ENCODE data around the gene DUT. TPM values are rescaled to one million over a fixed set of nuclear protein-coding genes. Genes with fewer than 3 reads are reported as not detected.
A peak's percentile ranks its signal among the peaks of the same experiment; 100 is the strongest.
"Not testable (repeated sequence)": the region's sequence is repeated elsewhere in the genome, so short reads cannot be mapped to it uniquely, and the experiment has no call there.

Gene DUT
- total RNA-seq, 1 donor from 2014 or later, result 244 TPM

- DNase-seq (ENCODE audit: low spot score), result no peak
- peaks cover 12% of the 10 kb centered on the region for H3K27me3 Mint-ChIP-seq (ENCODE audit: insufficient read depth)
- H3K36me3 Mint-ChIP-seq (ENCODE audit: low read depth), result no peaks in the 10 kb centered on the region
- intact Hi-C loops (cut with micrococcal nuclease), result no loop called here
- no peak overlapping the region for H3K27ac Mint-ChIP-seq
- H3K4me1 Mint-ChIP-seq (ENCODE audit: low read depth), result no peaks in the 10 kb centered on the region
- H3K4me3 Mint-ChIP-seq, result no peak overlapping the region
- H3K9me3 Mint-ChIP-seq, result no peaks in the 10 kb centered on the region
Measured at GRCh38 chr15:48307586-48307985, 23.6 kb upstream of the DUT start.

GRCh38 chr15:48309740-48310139 is 21.5 kb upstream of the DUT start:
- H3K4me3 Mint-ChIP-seq, result no peak overlapping the region
- no peak for DNase-seq (ENCODE audit: low spot score)
- H3K36me3 Mint-ChIP-seq (ENCODE audit: low read depth), result no peaks in the 10 kb centered on the region
- no peak overlapping the region for H3K27ac Mint-ChIP-seq
- H3K27me3 Mint-ChIP-seq (ENCODE audit: insufficient read depth), result peaks cover 12% of the 10 kb centered on the region
- intact Hi-C loops (cut with micrococcal nuclease), result no loop called here
- no peaks in the 10 kb centered on the region for H3K4me1 Mint-ChIP-seq (ENCODE audit: low read depth)
- H3K9me3 Mint-ChIP-seq, result no peaks in the 10 kb centered on the region

GRCh38 chr15:48313216-48313615 is 18.0 kb upstream of the DUT start:
- intact Hi-C loops (cut with micrococcal nuclease), result no loop called here
- no peak overlapping the region for H3K4me3 Mint-ChIP-seq
- no peak for DNase-seq (ENCODE audit: low spot score)

GRCh38 chr15:48315041-48315440 is 16.2 kb upstream of the DUT start:
- H3K27ac Mint-ChIP-seq, result no peak overlapping the region
- intact Hi-C loops (cut with micrococcal nuclease), result no loop called here
- H3K36me3 Mint-ChIP-seq (ENCODE audit: low read depth), result no peaks in the 10 kb centered on the region
- no peaks in the 10 kb centered on the region for H3K4me1 Mint-ChIP-seq (ENCODE audit: low read depth)
- H3K9me3 Mint-ChIP-seq, result no peaks in the 10 kb centered on the region
- DNase-seq (ENCODE audit: low spot score), result no peak
- H3K27me3 Mint-ChIP-seq (ENCODE audit: insufficient read depth), result peaks cover 13% of the 10 kb centered on the region
- H3K4me3 Mint-ChIP-seq, result no peak overlapping the region

More at GRCh38 chr15:48313216-48313615, 18.0 kb upstream of the DUT start:
- Mint-ChIP-seq H3K4me1 (ENCODE audit: low read depth) (no peaks in the 10 kb centered on the region), H3K27ac (no peak overlapping the region), H3K9me3 (no peaks in the 10 kb centered on the region), H3K27me3 (ENCODE audit: insufficient read depth) (peaks cover 10% of the 10 kb centered on the region), H3K36me3 (ENCODE audit: low read depth) (no peaks in the 10 kb centered on the region)

GRCh38 chr15:48317221-48317620 is 14.0 kb upstream of the DUT start:
- Mint-ChIP-seq H3K27ac (no peak overlapping the region), H3K4me1 (ENCODE audit: low read depth) (no peaks in the 10 kb centered on the region), H3K9me3 (no peaks in the 10 kb centered on the region), H3K4me3 (no peak overlapping the region), H3K27me3 (ENCODE audit: insufficient read depth) (peaks cover 10% of the 10 kb centered on the region), H3K36me3 (ENCODE audit: low read depth) (no peaks in the 10 kb centered on the region)
- intact Hi-C loops (cut with micrococcal nuclease), result no loop called here
- no peak for DNase-seq (ENCODE audit: low spot score)

- Mint-ChIP-seq H3K9me3 (no peaks in the 10 kb centered on the region), H3K36me3 (ENCODE audit: low read depth) (no peaks in the 10 kb centered on the region), H3K4me3 (no peak overlapping the region), H3K4me1 (ENCODE audit: low read depth) (no peaks in the 10 kb centered on the region), H3K27ac (no peak overlapping the region), H3K27me3 (ENCODE audit: insufficient read depth) (peaks cover 10% of the 10 kb centered on the region)
- intact Hi-C loops (cut with micrococcal nuclease), result no loop called here
- no peak for DNase-seq (ENCODE audit: low spot score)
Measured at GRCh38 chr15:48318131-48318530, 13.1 kb upstream of the DUT start.

- no peak overlapping the region for H3K27ac Mint-ChIP-seq
- peaks cover 6% of the 10 kb centered on the region for H3K4me1 Mint-ChIP-seq (ENCODE audit: low read depth)
- no peak overlapping the region for H3K4me3 Mint-ChIP-seq
- H3K36me3 Mint-ChIP-seq (ENCODE audit: low read depth), result peaks cover 4% of the 10 kb centered on the region
- intact Hi-C loops (cut with micrococcal nuclease), result no loop called here
- H3K9me3 Mint-ChIP-seq, result no peaks in the 10 kb centered on the region
- DNase-seq (ENCODE audit: low spot score), result no peak
- H3K27me3 Mint-ChIP-seq (ENCODE audit: insufficient read depth), result peaks cover 5% of the 10 kb centered on the region
Measured at GRCh38 chr15:48323294-48323693, 7.9 kb upstream of the DUT start.

- H3K4me3 Mint-ChIP-seq, result no peak overlapping the region
- H3K27ac Mint-ChIP-seq, result no peak overlapping the region
- DNase-seq (ENCODE audit: low spot score), result no peak
- peaks cover 4% of the 10 kb centered on the region for H3K36me3 Mint-ChIP-seq (ENCODE audit: low read depth)
- intact Hi-C loops (cut with micrococcal nuclease), result no loop called here
- H3K27me3 Mint-ChIP-seq (ENCODE audit: insufficient read depth), result no peaks in the 10 kb centered on the region
- H3K9me3 Mint-ChIP-seq, result no peaks in the 10 kb centered on the region
- H3K4me1 Mint-ChIP-seq (ENCODE audit: low read depth), result peaks cover 7% of the 10 kb centered on the region
Measured at GRCh38 chr15:48324949-48325348, 6.3 kb upstream of the DUT start.

- no peak for DNase-seq (ENCODE audit: low spot score)
- Mint-ChIP-seq H3K4me3 (no peak overlapping the region), H3K27ac (no peak overlapping the region), H3K36me3 (ENCODE audit: low read depth) (peaks cover 5% of the 10 kb centered on the region), H3K27me3 (ENCODE audit: insufficient read depth) (no peaks in the 10 kb centered on the region), H3K4me1 (ENCODE audit: low read depth) (peaks cover 12% of the 10 kb centered on the region), H3K9me3 (no peaks in the 10 kb centered on the region)
- intact Hi-C loops (cut with micrococcal nuclease), result no loop called here
Measured at GRCh38 chr15:48325400-48325799, 5.8 kb upstream of the DUT start.

- peaks cover 13% of the 10 kb centered on the region for H3K4me1 Mint-ChIP-seq (ENCODE audit: low read depth)
- intact Hi-C loops (cut with micrococcal nuclease); DNase-seq (ENCODE audit: low spot score); H3K27ac Mint-ChIP-seq; H3K9me3 Mint-ChIP-seq; H3K36me3 Mint-ChIP-seq (ENCODE audit: low read depth); H3K27me3 Mint-ChIP-seq (ENCODE audit: insufficient read depth); H3K4me3 Mint-ChIP-seq: not testable (repeated sequence)
Measured at GRCh38 chr15:48326180-48326579, 5.0 kb upstream of the DUT start.

- no peak for DNase-seq (ENCODE audit: low spot score)
- Mint-ChIP-seq H3K4me3 (peak overlapping the region; percentile 100), H3K9me3 (no peaks in the 10 kb centered on the region), H3K27me3 (ENCODE audit: insufficient read depth) (no peaks in the 10 kb centered on the region), H3K4me1 (ENCODE audit: low read depth) (peaks cover 41% of the 10 kb centered on the region), H3K36me3 (ENCODE audit: low read depth) (peaks cover 25% of the 10 kb centered on the region), H3K27ac (peak overlapping the region; percentile 99)
- intact Hi-C loops (cut with micrococcal nuclease), result loop anchor here (2.0 to 10.0 kb wide), 5 partner anchors 547 to 1291 kb away; partner anchors contain the start of genes COPS2, DTWD1, EID1 and FAM227B
Measured at GRCh38 chr15:48330105-48330785, 984 bp upstream of the DUT start.

GRCh38 chr15:48331796-48332641 is 790 bp downstream of the DUT start:
- no peaks in the 10 kb centered on the region for H3K27me3 Mint-ChIP-seq (ENCODE audit: insufficient read depth)
- H3K4me3 Mint-ChIP-seq, result peak overlapping the region; percentile 100
- H3K36me3 Mint-ChIP-seq (ENCODE audit: low read depth), result peaks cover 32% of the 10 kb centered on the region
- H3K9me3 Mint-ChIP-seq, result no peaks in the 10 kb centered on the region
- peak; percentile 58 for DNase-seq (ENCODE audit: low spot score)
- H3K27ac Mint-ChIP-seq, result peak overlapping the region; percentile 94
- H3K4me1 Mint-ChIP-seq (ENCODE audit: low read depth), result peaks cover 46% of the 10 kb centered on the region
- intact Hi-C loops (cut with micrococcal nuclease), result loop anchor here (1.0 to 10.0 kb wide), 8 partner anchors 21 to 1289 kb away; partner anchors contain the start of genes CEP152, COPS2, DTWD1 and EID1

GRCh38 chr15:48332642-48333034 is 1.4 kb downstream of the DUT start:
- intact Hi-C loops (cut with micrococcal nuclease), result loop anchor here (1.0 to 10.0 kb wide), 6 partner anchors 20 to 825 kb away; partner anchors contain the start of genes COPS2, EID1, MYEF2 and SECISBP2L
- Mint-ChIP-seq H3K4me3 (peak overlapping the region; percentile 100), H3K27ac (peak overlapping the region; percentile 82), H3K9me3 (no peaks in the 10 kb centered on the region), H3K27me3 (ENCODE audit: insufficient read depth) (no peaks in the 10 kb centered on the region), H3K36me3 (ENCODE audit: low read depth) (peaks cover 32% of the 10 kb centered on the region), H3K4me1 (ENCODE audit: low read depth) (peaks cover 46% of the 10 kb centered on the region)
- DNase-seq (ENCODE audit: low spot score), result peak; percentile 11
